HG02943 (cell line): ENCODE measurements around the gene PRUNE2.
"Not testable (repeated sequence)": the region's sequence is repeated elsewhere in the genome, so short reads cannot be mapped to it uniquely, and the experiment has no call there.

Experiments
- ATAC-seq: cut with Tn5 transposase; IDR thresholded peaks from one replicate; pipeline ENCODE4 v1.9.1; 2021; ENCODE audit warnings: mild to moderate bottlenecking, low read depth, moderate library complexity; ENCODE audit not compliant: unreplicated experiment

PRUNE2 gene

GRCh38 chr9:76803083-76803482 is 102.8 kb downstream of the PRUNE2 start:
- ATAC-seq: no peak

DNA sequence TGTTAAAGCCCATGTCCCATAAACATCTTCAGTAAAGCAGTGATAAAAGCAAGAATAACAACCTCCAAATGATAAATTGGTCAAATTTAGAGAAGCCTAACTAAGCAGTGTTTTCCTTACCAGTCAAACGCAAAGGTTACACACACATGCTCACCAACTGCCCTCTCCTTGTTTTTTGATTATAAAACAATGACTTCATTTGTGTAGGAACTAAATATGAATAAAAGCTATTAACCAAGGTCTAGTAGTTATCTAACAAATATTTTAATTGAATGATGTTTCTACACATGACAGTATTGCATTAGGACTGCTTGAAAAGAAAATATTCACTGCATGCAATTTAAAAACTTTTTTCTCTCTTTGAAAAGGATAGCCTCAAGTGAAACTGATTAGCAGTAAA is 105.0 kb downstream of the PRUNE2 start:
- ATAC-seq: no peak

GRCh38 chr9:76799473-76799872 is 106.4 kb downstream of the PRUNE2 start:
- ATAC-seq: no peak

GRCh38 chr9:76798527-76798926 is 107.4 kb downstream of the PRUNE2 start:
- ATAC-seq: no peak

DNA sequence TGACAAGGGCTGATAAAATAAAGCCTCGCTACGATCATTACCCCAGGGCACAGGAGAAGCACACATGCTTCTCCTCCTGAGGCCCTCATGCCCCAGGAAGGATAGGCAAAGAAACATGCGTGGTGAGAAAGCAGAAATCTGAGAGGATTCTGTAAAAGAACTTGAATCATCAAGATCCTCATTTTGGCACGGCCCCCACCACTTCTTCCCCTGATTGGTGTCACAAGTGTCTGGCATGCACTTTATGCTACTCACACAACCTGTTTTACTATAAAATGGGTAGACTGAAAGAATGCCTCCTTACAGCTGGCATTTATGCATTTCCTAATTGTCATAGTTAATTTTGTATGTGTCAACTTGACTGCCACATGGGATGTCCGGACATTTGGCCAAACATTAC is 109.6 kb downstream of the PRUNE2 start:
- no peak for ATAC-seq

- ATAC-seq: no peak
Measured at GRCh38 chr9:76793784-76794431, 112.0 kb downstream of the PRUNE2 start.

DNA sequence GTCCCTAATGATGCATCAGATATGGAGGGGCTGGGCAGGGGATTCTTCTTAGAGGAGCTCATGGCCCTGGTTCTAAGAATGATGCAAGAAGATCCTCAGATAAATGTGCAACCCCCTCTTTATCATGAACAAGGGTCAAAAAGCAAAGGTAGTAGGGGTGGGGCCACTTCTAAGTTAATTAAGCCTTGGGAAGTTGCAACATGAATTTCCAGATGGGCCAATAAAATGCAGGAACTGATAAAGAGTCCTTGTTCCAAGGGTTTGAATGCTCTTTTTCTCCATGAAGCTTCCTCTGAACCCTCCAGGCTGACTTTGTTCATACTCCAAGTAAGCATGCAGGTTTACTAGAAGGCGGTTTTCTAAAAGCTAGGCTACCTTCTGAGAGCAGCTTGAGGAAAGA is 116.1 kb downstream of the PRUNE2 start:
- ATAC-seq: no peak

DNA sequence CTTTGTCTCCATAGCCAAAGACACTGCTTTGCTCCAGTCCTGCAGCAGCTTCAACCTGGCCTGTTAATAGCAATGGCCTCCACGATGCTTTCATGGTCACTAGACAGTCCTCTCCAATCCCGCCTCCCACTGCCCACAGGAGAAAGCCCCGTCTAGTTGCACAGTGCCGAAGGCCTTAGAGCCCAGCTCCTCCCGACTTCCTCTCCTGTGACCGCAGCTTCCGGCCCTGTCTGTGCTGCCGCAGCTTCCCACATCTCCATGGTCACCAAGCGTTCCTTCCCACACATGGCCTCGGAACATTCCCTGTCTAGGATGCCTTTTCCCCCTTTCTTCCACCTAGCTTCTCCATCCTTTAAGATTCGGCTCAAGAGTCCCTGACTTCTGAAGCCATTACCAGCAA is 118.2 kb downstream of the PRUNE2 start:
- no peak for ATAC-seq

DNA sequence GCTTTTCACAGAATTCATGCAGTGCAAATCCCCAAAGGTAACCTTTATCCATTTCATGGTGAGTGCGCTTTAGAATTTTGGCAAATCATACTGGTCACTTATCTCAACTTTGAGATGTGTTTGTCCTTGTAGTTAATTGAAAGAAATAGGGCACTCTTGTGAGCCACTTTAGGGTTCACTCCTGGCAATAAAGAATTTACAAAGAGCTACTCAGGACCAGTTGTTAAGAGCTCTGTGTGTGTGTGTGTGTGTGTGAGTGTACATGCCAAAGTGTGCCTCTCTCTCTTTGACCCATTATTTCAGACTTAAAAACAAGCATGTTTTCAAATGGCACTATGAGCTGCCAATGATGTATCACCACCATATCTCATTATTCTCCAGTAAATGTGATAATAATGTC is 120.4 kb downstream of the PRUNE2 start:
- ATAC-seq: no peak

DNA sequence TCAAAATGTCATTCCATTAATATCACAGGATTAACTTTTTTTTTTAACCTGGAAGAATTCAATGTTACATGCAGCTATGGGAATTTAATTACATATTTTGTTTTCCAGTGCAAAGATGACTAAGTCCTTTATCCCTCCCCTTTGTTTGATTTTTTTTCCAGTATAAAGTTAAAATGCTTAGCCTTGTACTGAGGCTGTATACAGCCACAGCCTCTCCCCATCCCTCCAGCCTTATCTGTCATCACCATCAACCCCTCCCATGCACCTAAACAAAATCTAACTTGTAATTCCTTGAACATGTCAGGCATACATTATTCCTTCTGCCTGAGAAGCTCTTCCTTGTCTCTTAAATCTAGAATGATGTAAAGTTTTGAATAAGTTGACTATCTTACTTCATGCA is 121.0 kb downstream of the PRUNE2 start:
- ATAC-seq: no peak

DNA sequence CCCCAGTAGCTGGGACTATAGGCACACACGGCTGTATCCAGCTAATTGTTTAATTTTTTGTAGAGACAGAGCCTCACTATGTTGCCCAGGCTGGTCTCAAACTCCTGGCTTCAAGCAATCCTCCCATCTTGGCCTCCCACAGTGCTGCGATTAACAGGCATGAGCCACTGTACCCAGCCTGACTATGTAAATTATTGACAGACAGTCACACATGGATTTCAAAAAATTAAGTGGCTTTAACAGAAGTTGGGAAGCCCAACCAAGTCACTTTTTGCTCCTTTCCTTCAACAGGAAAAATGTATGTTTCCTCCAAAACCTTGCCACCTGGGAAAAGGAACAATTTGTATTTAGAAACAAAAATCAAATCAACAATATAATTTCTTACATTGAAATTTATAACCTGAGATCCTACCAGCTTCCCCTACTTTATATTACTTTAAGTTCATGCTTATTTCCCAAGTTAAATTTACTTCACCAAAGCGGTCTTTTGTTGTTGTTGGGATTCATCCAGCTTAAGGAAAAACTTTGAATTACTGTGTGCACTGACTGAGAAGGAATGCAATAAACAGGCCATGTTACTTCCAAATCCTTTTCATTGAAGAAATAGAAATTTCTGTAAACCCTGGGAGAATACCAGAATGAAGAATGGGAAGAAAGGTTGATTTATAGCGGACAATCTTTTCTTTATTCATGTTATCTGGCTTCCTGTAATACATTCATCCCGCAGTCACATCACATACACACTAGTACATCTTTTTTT is 133.0 kb downstream of the PRUNE2 start:
- ATAC-seq: no peak

GRCh38 chr9:76766126-76766525 is 139.8 kb downstream of the PRUNE2 start:
- no peak for ATAC-seq

GRCh38 chr9:76764138-76764537 is 141.8 kb downstream of the PRUNE2 start, which contains the start of gene PCA3:
Gene PCA3, plus strand, starts transcription at chr9:76764438.
- ATAC-seq: no peak

- no peak for ATAC-seq
Measured at GRCh38 chr9:76761448-76761847, 144.5 kb downstream of the PRUNE2 start.

DNA sequence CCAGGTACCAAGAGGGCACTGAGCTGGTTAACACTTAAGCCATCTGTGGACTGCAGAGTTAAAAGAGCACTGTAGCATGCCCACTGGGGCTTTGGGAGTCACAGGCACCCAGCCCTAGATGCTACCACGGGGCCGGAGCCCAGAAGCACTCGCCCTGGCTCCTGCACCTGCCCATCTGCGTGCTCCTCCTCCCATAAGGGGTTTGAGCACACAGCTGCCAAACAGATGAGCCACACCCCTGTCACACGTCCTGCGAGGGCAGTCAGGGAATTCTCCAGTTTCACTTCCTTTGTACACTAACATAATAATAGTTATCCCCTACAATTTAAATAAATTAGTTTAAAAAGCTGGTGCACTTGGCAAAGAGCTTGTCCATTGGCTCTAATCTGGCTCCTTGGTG is 146.2 kb downstream of the PRUNE2 start:
- no peak for ATAC-seq

GRCh38 chr9:76758476-76758875 is 147.4 kb downstream of the PRUNE2 start:
- no peak for ATAC-seq

GRCh38 chr9:76756941-76757673 is 148.8 kb downstream of the PRUNE2 start:
- no peak for ATAC-seq

- ATAC-seq: no peak
Measured at GRCh38 chr9:76756268-76756640, 149.7 kb downstream of the PRUNE2 start.

GRCh38 chr9:76751001-76751400 is 154.9 kb downstream of the PRUNE2 start:
- ATAC-seq: no peak

DNA sequence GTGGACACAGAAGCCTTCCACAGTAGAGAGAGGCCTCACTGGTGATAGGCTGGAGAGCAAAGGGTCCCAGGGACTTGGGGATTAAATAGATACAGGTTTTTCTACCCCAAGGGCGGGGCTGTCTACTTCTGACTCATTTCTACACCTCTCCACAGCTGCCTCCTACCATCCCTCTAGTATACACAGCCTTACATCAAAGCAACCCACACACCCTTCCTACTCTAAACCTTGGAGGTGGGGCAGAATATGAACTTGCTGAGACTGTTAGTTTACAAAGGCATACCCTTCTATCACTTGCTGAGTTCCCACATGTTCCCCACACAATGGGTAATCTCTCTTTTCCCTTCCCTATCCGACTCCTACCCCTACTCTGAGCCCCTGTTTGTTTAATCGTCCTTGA is 161.6 kb downstream of the PRUNE2 start:
- ATAC-seq: no peak

- ATAC-seq: no peak
Measured at GRCh38 chr9:76743931-76744330, 162.0 kb downstream of the PRUNE2 start.

DNA sequence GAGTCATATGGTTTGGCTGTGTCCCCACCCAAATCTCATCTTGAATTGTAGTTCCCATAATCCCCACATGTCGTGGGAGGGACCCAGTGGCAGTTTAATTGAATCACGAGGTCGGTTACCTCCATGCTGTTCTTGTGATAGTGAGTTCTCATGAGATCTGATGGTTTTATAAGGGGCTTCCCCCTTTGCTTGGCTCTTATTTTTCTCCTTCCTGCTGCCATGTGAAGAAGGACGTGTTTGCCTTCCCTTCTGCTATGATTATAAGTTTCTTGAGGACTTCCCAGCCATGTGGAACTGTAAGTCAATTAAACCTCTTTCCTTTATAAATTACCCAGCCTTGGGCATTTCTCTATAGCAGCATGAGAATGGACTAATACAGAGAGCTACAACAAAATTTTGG is 163.0 kb downstream of the PRUNE2 start:
- ATAC-seq: not testable (repeated sequence)
